HG02852 (cell line): ENCODE results near the gene YY1.
A peak's percentile ranks its signal among the peaks of the same experiment; 100 is the strongest.
"Not testable (repeated sequence)": the region's sequence is repeated elsewhere in the genome, so short reads cannot be mapped to it uniquely, and the experiment has no call there.

ENCODE experiments used
- ATAC-seq: cut with Tn5 transposase; IDR thresholded peaks from one replicate; pipeline ENCODE4 v1.9.1; 2021; ENCODE audit warnings: mild to moderate bottlenecking, moderate library complexity; ENCODE audit not compliant: unreplicated experiment

YY1 gene

DNA sequence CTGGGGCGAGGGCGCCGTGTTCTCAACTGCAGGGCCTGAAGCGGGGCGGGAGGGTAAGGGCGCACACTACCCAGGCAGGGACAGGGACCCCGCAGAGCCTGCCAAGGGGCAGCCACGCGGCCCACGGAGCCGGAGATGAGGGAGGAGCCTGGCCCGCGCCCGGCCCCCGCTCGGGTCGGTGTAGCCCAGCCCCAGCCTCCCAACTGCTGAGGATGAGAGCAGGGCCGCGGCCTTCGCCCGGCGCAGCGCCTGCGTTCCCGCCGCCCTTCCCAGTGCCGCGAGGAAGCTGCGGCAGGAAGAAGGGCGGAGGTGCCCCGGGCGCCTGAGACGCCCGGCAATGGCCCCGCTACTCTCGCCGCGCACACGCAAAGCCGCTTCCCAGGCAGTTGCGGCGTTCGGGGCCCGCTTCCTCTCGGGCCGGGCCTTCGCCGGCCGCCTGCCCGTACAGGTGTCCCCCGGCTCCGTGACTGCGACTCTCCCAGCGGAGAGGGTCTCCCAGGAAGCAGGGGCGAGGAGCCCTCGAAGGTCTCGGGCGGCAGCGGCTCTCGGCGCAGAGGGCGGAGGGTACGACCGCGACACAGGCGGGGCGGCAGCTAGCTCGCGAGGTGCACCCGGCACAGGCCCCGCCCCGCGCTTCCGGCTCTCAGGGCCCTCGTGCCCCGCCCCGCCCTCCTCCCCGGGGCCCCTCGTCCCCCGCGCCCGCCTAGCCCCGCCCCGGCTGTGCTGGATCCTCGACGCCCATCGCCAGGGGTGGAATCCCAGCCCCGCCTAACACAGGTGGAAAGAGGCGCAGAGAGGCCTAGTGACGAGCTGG lies 24.8 kb upstream of the YY1 start:
- peak; percentile 94 for ATAC-seq

DNA sequence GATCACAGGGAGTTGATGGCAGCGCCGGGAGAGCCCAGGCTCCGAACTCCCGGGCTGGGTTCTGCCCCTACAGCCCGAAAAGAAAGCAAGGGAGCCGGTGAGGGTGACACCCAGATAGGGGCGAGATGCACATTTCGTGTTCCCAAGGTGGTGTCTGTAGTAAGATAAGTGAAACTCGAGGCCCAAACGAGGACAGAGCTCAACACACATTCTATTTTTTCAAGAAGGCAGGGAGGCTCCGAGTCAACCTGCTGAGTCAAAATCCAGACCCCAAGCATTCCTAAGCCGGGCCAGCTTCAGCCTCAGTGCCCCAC lies 24.2 kb upstream of the YY1 start:
- ATAC-seq = no peak

GRCh38 chr14:100215330-100215885 lies 23.5 kb upstream of the YY1 start:
- ATAC-seq = no peak

DNA sequence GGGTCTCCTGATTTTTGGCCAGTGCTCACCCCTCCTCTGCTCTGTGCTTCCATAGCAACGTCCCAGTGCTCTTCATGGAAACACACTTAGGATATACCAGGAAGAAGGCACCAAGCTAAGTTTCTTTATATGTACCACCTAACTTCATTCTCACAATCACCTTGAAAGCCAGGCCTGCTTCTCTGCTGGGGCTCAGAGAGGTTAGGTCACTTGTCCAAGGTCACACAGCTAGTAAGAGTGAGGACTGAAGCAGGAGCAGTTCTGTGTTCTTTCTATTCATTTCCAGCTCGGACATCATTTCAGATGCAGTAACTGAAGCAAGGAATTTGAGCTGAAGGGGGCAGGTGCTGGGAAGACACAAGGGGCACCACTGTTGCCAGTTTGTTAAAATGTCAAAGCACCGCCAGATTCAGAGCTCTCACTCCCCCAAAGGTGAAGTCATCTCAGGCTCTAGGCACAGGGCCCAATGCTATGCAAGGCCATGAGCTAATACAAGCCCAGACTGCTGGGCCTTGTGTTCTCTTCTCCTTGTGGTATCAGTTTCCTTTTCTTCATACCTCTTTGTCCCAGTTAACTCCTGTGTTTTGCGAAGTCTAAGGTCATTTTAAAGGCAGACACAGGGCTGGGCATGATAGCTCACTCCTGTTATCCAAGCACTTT lies 19.7 kb upstream of the YY1 start:
- no peak for ATAC-seq

- peak; percentile 95 for ATAC-seq
Observed at GRCh38 chr14:100221533-100222223, 17.3 kb upstream of the YY1 start.

DNA sequence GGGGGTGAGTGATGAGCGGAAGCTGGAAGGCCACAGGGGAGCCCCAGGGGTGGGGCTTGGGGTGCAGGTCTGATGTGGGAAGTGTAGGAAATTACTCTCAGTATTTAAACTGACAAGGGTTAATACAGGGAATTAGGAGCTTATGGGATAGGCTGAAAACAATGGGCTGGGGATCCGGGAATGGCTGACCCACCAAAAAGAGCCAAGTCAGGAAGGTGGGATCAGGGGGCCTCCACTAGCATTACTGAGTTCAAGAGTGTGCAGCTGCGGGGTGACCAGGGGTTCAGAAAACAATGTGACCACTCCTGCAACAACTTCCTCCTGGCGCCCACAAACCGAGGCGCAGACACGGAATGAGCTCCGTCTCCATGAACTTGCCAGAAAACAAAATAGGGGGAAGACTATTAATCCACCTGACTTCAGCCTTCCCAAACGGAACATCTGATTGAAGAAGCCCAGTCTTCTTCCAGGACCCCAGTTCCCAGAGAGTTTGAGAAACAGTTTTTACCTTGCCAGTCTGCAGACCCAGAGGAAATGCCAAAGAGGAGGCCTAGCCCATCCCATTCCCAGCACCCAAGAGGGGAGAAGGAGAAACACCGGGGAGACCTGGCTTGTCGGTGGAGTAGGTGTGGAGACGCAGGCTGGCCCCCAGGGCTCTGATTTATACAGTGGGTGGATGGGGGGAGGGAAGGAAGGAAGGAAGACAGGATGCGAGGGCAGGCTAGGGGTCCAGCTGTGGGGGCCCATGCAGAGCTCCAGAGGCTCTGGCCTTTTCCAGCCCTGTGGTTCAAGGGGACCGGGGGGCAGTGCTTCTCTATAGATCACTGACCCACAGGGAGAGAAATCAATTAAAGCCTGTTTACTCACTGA lies 16.5 kb upstream of the YY1 start:
- ATAC-seq = no peak

GRCh38 chr14:100223332-100224201 lies 15.4 kb upstream of the YY1 start:
- ATAC-seq = no peak

DNA sequence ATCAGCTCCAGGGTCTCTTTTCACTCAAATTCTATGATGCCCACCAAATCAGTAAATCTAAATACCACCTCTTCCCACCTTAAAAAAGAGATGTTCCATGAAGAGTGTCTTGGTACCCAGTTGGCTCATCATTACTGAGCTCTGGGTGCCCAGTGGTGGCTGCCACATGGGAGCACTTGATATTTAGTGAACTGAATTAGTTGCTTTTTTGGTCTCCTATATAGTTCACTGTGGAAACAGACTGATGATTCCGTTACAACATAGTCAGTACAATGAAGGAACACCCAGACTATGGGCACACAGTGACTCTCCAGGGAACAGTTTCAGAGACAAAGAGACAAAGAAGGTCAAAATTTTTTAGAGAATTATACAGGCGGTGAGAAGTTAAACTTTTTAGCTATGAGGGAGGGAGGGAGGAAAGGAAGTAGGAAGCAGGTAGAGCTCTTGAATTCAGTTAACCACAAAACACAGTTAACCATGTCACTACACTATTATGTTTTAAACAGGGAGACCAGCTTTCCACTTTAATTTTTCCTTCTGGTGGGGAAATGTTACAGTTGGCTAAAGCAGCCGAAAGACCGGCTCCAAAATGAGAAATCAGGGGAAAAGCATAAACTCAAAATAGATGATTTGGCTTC lies 14.6 kb upstream of the YY1 start:
- no peak for ATAC-seq

GRCh38 chr14:100225169-100225568 lies 13.8 kb upstream of the YY1 start:
- ATAC-seq = no peak

DNA sequence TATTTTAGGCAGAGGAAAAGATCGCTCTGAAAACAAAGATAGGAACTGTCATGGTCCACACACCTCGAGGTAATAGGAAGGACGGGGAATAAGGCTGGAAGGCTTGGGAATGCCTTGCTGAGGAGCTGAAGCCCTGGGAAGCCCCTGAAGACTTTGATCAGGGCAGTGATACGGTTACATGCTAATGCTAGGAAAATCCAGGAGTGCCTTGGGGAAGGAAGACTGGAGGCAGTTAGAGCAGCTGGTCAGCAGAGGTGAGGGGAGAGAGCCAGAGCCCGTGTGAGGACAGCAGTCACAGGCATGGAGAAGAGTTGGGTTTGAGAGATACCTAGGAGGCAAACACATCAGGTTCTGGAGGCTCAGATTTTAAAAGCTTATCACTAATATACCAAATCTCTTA lies 8.6 kb upstream of the YY1 start:
- ATAC-seq = no peak

DNA sequence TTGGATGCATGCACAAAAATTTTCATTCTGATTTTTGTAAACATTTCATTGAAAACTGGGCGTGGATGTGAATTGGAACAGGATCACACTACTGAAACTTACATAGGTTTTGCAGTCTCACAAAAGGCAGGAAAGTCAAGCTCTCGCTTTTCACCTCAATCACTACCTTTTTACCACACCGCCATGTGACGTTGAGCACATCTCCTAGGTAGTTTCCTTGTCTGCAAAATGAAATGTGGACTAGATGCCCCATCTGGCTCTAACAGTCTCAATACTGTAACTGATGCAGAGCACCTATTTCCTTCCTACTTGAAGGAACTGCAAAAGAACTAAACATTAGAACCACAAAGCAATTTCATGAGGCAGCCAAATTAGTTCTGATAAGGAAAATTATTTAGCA lies 4.4 kb upstream of the YY1 start:
- no peak for ATAC-seq

- ATAC-seq = not testable (repeated sequence)
Observed at GRCh38 chr14:100236271-100236818, 2.6 kb upstream of the YY1 start.

- no peak for ATAC-seq
Observed at GRCh38 chr14:100236881-100237280, 2.1 kb upstream of the YY1 start.

GRCh38 chr14:100237735-100238418 lies 1.1 kb upstream of the YY1 start:
- no peak for ATAC-seq

DNA sequence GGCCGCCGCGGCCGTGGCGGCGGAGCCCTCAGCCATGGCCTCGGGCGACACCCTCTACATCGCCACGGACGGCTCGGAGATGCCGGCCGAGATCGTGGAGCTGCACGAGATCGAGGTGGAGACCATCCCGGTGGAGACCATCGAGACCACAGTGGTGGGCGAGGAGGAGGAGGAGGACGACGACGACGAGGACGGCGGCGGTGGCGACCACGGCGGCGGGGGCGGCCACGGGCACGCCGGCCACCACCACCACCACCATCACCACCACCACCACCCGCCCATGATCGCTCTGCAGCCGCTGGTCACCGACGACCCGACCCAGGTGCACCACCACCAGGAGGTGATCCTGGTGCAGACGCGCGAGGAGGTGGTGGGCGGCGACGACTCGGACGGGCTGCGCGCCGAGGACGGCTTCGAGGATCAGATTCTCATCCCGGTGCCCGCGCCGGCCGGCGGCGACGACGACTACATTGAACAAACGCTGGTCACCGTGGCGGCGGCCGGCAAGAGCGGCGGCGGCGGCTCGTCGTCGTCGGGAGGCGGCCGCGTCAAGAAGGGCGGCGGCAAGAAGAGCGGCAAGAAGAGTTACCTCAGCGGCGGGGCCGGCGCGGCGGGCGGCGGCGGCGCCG lies 381 bp downstream of the YY1 start:
- ATAC-seq = peak; percentile 0

DNA sequence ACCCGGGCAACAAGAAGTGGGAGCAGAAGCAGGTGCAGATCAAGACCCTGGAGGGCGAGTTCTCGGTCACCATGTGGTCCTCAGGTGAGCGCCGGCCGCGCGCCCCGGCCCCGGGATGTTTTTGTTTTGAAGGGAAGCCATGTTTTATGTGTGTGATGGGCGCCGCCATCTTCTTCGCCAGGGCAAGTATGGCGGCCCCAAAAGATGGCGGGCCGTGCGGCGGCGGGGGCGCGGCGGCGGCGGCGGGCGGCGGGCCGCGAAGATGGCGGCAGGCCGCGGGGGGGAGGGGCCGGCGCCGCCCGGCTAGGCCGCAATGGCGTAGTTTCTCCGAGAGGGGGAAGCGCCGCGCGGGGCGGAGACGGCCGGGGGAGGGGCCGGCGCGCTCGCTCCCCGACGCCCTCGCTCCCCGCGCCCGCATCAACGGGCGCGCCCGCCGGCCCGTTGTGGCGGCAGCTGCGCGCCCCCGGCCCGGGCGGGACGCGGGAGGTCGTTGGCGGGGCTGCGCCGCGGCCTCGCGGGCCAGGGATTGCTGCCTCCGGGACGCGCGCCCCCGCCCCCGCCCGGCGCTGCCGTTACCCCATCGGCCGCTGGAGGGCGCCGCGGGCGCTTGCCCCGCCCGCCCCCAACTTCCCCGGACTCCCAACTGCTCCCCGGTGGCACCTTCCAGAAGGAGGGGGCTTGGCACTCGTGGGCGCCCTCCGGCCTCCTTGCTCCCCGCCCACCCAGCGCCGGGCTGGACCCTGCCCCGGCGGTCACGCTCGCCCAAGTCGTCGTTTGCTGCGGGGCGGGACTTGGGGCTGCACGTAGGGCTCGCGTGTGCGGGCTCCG lies 1.1 kb downstream of the YY1 start:
- peak; percentile 38 for ATAC-seq

GRCh38 chr14:100240668-100241032 lies 1.7 kb downstream of the YY1 start:
- ATAC-seq = no peak
